IMR-90 (cell line): ENCODE results near the gene RAD51AP2.

ENCODE experiments used
- BHLHE40 ChIP-seq: fragments of 150-350 bp; IDR thresholded peaks from 2 replicates; pipeline ENCODE4 v1.6.1; 2016; ENCODE audit warnings: mild to moderate bottlenecking, low read depth, low read length
- CEBPB ChIP-seq: IDR thresholded peaks from 2 replicates; pipeline ENCODE4 v1.6.1; 2012; ENCODE audit warnings: low read depth, low read length, improper control_type of control experiment
- CHD1 ChIP-seq: IDR thresholded peaks from 2 replicates; pipeline ENCODE4 v1.6.1; 2012; ENCODE audit warnings: low read depth, low read length, improper control_type of control experiment
- CTCF ChIP-seq: conservative IDR thresholded peaks from 2 replicates; pipeline ENCODE4 v1.5.1; 2012; ENCODE audit warnings: mild to moderate bottlenecking, low read depth, low read length, improper control_type of control experiment
- FOS ChIP-seq: fragments of 150-350 bp; IDR thresholded peaks from 2 replicates; pipeline ENCODE4 v1.6.1; 2016; ENCODE audit warnings: low read depth, low read length
- MAFK ChIP-seq: IDR thresholded peaks from 2 replicates; pipeline ENCODE4 v1.6.1; 2012; ENCODE audit warnings: low read depth, low read length, improper control_type of control experiment
- MAZ ChIP-seq: IDR thresholded peaks from 2 replicates; pipeline ENCODE4 v1.6.1; 2012; ENCODE audit warnings: low read depth, mild to moderate bottlenecking, low read length, improper control_type of control experiment, moderate library complexity, borderline replicate concordance
- MXI1 ChIP-seq: IDR thresholded peaks from 2 replicates; pipeline ENCODE4 v1.6.1; 2012; ENCODE audit warnings: low read depth, mild to moderate bottlenecking, low read length, moderate library complexity, borderline replicate concordance
- POLR2A ChIP-seq: IDR thresholded peaks from 2 replicates; pipeline ENCODE4 v1.6.1; 2012; ENCODE audit warnings: mild to moderate bottlenecking, low read depth, low read length
- RAD21 ChIP-seq: IDR thresholded peaks from 2 replicates; pipeline ENCODE4 v1.6.1; 2012; ENCODE audit warnings: low read length, improper control_type of control experiment
- RCOR1 ChIP-seq: IDR thresholded peaks from 2 replicates; pipeline ENCODE4 v1.6.1; 2012; ENCODE audit warnings: mild to moderate bottlenecking, low read length, improper control_type of control experiment; ENCODE audit not compliant: insufficient replicate concordance
- RFX5 ChIP-seq: IDR thresholded peaks from 2 replicates; pipeline ENCODE4 v1.8.0; 2012; ENCODE audit warnings: low read depth, mild to moderate bottlenecking, low read length, moderate library complexity
- SMC3 ChIP-seq: fragments of 150-350 bp; IDR thresholded peaks from 2 replicates; pipeline ENCODE4 v1.6.1; 2016; ENCODE audit warnings: low read depth, mild to moderate bottlenecking, antibody characterized with exemption, low read length, moderate library complexity
- USF2 ChIP-seq: fragments of 150-350 bp; IDR thresholded peaks from 2 replicates; pipeline ENCODE4 v1.6.1; 2017; ENCODE audit warnings: mild to moderate bottlenecking, antibody characterized with exemption, low read length, low read depth

- TF ChIP-seq SMC3 = no peak
- no peak for TF ChIP-seq CTCF
- TF ChIP-seq RAD21 = no peak
- no peak for TF ChIP-seq MXI1
- TF ChIP-seq POLR2A = no peak
- TF ChIP-seq MAZ = no peak
- no peak for TF ChIP-seq RFX5
- no peak for TF ChIP-seq CHD1
- no peak for TF ChIP-seq MAFK
- TF ChIP-seq CEBPB = no peak
- no peak for TF ChIP-seq RCOR1
- TF ChIP-seq USF2 = no peak
- TF ChIP-seq BHLHE40 = no peak
- TF ChIP-seq FOS = no peak
Measured at GRCh38 chr2:17506736-17507616, 11.3 kb downstream of the RAD51AP2 start.
